ENCODE measurements around the gene GRIK2. TPM values are rescaled to one million over a fixed set of nuclear protein-coding genes. Genes with fewer than 3 reads are reported as not detected.

Gene GRIK2
- total and polyA plus RNA-seq, 2 experiments from 2014 or later, result 0.21 to 0.45 TPM

DNA sequence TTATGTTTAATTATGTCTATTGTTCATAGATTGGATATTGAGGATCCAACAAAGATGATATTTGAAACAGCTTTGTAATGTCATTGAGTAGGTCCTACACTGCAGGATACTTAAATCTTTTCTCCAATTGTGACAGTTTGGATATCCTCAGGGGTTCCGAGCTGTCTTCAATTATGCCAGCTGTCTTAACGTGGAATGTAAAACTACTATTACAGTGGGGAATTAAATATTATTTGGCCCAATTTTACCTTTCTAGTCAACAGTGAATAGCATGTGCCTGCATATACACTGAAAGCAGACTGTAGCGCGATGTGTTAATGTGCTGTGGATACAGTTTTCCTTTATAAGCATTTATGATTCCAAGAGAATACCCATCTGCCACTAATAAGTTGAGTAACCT is 156.9 kb downstream of the GRIK2 start:
- no peak for DNase-seq (ENCODE audit: low read depth in 1 of 2, low spot score in 1 of 2)
- TF ChIP-seq, protein P1, sequence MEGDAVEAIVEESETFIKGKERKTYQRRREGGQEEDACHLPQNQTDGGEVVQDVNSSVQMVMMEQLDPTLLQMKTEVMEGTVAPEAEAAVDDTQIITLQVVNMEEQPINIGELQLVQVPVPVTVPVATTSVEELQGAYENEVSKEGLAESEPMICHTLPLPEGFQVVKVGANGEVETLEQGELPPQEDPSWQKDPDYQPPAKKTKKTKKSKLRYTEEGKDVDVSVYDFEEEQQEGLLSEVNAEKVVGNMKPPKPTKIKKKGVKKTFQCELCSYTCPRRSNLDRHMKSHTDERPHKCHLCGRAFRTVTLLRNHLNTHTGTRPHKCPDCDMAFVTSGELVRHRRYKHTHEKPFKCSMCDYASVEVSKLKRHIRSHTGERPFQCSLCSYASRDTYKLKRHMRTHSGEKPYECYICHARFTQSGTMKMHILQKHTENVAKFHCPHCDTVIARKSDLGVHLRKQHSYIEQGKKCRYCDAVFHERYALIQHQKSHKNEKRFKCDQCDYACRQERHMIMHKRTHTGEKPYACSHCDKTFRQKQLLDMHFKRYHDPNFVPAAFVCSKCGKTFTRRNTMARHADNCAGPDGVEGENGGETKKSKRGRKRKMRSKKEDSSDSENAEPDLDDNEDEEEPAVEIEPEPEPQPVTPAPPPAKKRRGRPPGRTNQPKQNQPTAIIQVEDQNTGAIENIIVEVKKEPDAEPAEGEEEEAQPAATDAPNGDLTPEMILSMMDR (IDR thresholded peaks at IDR 0.05; ENCODE audit: low read depth, low read length), result no peak
- no peaks in the 10 kb centered on the region for H3K27me3 ChIP-seq
- no peaks in the 10 kb centered on the region for H3K9me3 ChIP-seq (ENCODE audit: low read depth)
- no peaks in the 10 kb centered on the region for H3K4me1 ChIP-seq (ENCODE audit: low read depth)
- H3K36me3 ChIP-seq, result no peaks in the 10 kb centered on the region
- no peak overlapping the region for H3K27ac ChIP-seq
- no peak overlapping the region for H3K4me3 ChIP-seq

DNA sequence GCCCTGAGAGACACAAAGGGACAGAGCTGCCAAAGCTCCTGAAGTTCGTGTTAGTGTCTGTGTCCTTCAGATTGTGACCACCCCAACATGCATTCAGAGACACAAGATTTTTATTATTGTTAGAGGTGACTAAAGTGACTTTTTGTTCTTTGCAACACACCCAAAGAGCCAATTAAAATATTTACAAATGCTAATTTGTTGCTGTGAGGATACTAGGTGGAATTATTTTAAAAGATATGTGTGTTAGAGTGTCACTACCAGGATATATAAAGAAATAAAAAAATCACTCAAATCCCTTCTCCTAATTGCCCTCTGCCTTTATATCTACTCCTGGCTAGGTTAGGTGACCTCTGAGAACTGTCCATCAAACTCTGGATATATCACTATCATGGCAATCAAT is 160.7 kb downstream of the GRIK2 start:
- Histone ChIP-seq H3K36me3 (no peaks in the 10 kb centered on the region), H3K27ac (no peak overlapping the region), H3K4me1 (ENCODE audit: low read depth) (no peaks in the 10 kb centered on the region), H3K27me3 (no peaks in the 10 kb centered on the region), H3K4me3 (no peak overlapping the region), H3K9me3 (ENCODE audit: low read depth) (no peaks in the 10 kb centered on the region)
- no peak for DNase-seq (ENCODE audit: low read depth in 1 of 2, low spot score in 1 of 2)
- TF ChIP-seq, protein P1 (IDR thresholded peaks at IDR 0.05; ENCODE audit: low read depth, low read length), result no peak

- Histone ChIP-seq H3K27ac (no peak overlapping the region), H3K27me3 (no peaks in the 10 kb centered on the region), H3K36me3 (no peaks in the 10 kb centered on the region), H3K9me3 (ENCODE audit: low read depth) (no peaks in the 10 kb centered on the region), H3K4me1 (ENCODE audit: low read depth) (no peaks in the 10 kb centered on the region), H3K4me3 (no peak overlapping the region)
- no peak for DNase-seq (ENCODE audit: low read depth in 1 of 2, low spot score in 1 of 2)
- TF ChIP-seq, protein P1 (IDR thresholded peaks at IDR 0.05; ENCODE audit: low read depth, low read length), result no peak
Observed at GRCh38 chr6:101558712-101559111, 165.2 kb downstream of the GRIK2 start.

- no peaks in the 10 kb centered on the region for H3K36me3 ChIP-seq
- no peak for DNase-seq (ENCODE audit: low read depth in 1 of 2, low spot score in 1 of 2)
Observed at GRCh38 chr6:101572627-101573026, 179.1 kb downstream of the GRIK2 start.

GRCh38 chr6:101577091-101577490 is 183.6 kb downstream of the GRIK2 start:
- TF ChIP-seq, protein P1 (IDR thresholded peaks at IDR 0.05; ENCODE audit: low read depth, low read length), result no peak
- DNase-seq (ENCODE audit: low read depth in 1 of 2, low spot score in 1 of 2), result no peak
- no peaks in the 10 kb centered on the region for H3K4me1 ChIP-seq (ENCODE audit: low read depth)
- no peak overlapping the region for H3K4me3 ChIP-seq
- no peak overlapping the region for H3K27ac ChIP-seq
- no peaks in the 10 kb centered on the region for H3K27me3 ChIP-seq
- no peaks in the 10 kb centered on the region for H3K9me3 ChIP-seq (ENCODE audit: low read depth)
- no peaks in the 10 kb centered on the region for H3K36me3 ChIP-seq

More at GRCh38 chr6:101572627-101573026, 179.1 kb downstream of the GRIK2 start:
- Histone ChIP-seq H3K27ac (no peak overlapping the region), H3K4me1 (ENCODE audit: low read depth) (no peaks in the 10 kb centered on the region), H3K4me3 (no peak overlapping the region), H3K27me3 (no peaks in the 10 kb centered on the region), H3K9me3 (ENCODE audit: low read depth) (no peaks in the 10 kb centered on the region)
- TF ChIP-seq, protein P1 (IDR thresholded peaks at IDR 0.05; ENCODE audit: low read depth, low read length), result no peak

- TF ChIP-seq, protein P1 (IDR thresholded peaks at IDR 0.05; ENCODE audit: low read depth, low read length), result no peak
- no peak for DNase-seq (ENCODE audit: low read depth in 1 of 2, low spot score in 1 of 2)
- Histone ChIP-seq H3K27me3 (no peaks in the 10 kb centered on the region), H3K9me3 (ENCODE audit: low read depth) (no peaks in the 10 kb centered on the region), H3K4me3 (no peak overlapping the region), H3K4me1 (ENCODE audit: low read depth) (no peaks in the 10 kb centered on the region), H3K27ac (no peak overlapping the region), H3K36me3 (no peaks in the 10 kb centered on the region)
Observed at GRCh38 chr6:101578306-101578705, 184.8 kb downstream of the GRIK2 start.

Measured in cardiac muscle cell (in vitro differentiated cells and primary cell).